GM23338 (cell line): ENCODE measurements around the gene SEC14L6. TPM values are rescaled to one million over a fixed set of nuclear protein-coding genes. Genes with fewer than 3 reads are reported as not detected.

Source experiments
- ATAC-seq: fragments of 200-7000 bp; cut with Tn5 transposase; 3 replicates; pipeline ENCODE4 v1.9.1; 2020
- DNase-seq: peaks from one replicate; pipeline ENCODE4 v3.0.0-alpha.2; 2015; ENCODE audit warnings: low spot score
- H2AFZ ChIP-seq: fragments of 200-600 bp; sonication (generic); 2 replicates; pipeline ENCODE4 v1.8.0; 2016; ENCODE audit warnings: antibody characterized with exemption, mild to moderate bottlenecking, moderate library complexity
- H3F3A ChIP-seq: fragments of 200-600 bp; sonication (generic); replicated peaks from 2 replicates; pipeline ENCODE4 v1.8.0; 2017; ENCODE audit warnings: antibody characterized with exemption, mixed run types, low read depth
- H3K27ac ChIP-seq: fragments of 200-600 bp; sonication (generic); 2 replicates; pipeline ENCODE4 v1.6.1; 2016; ENCODE audit warnings: low read depth
- H3K27me3 ChIP-seq: fragments of 200-600 bp; sonication (generic); 2 replicates; pipeline ENCODE4 v1.8.0; 2016; ENCODE audit warnings: mild to moderate bottlenecking, mixed run types, moderate library complexity; ENCODE audit not compliant: insufficient read depth
- H3K36me3 ChIP-seq: fragments of 200-600 bp; sonication (generic); 2 replicates; pipeline ENCODE4 v1.8.0; 2016; ENCODE audit warnings: mild to moderate bottlenecking; ENCODE audit not compliant: insufficient read depth
- H3K4me1 ChIP-seq: fragments of 200-600 bp; sonication (generic); 2 replicates; pipeline ENCODE4 v1.8.0; 2016; ENCODE audit warnings: mild to moderate bottlenecking, moderate library complexity; ENCODE audit not compliant: insufficient read depth
- H3K4me2 ChIP-seq: fragments of 200-600 bp; sonication (generic); 2 replicates; pipeline ENCODE4 v1.7.1; 2017; ENCODE audit warnings: mixed run types
- H3K4me3 ChIP-seq: fragments of 200-600 bp; sonication (generic); 2 replicates; pipeline ENCODE4 v1.6.1; 2016; ENCODE audit warnings: mixed run types
- H3K79me2 ChIP-seq: fragments of 200-600 bp; sonication (generic); replicated peaks from 2 replicates; pipeline ENCODE4 v1.8.0; 2017; ENCODE audit warnings: mild to moderate bottlenecking; ENCODE audit not compliant: insufficient read depth
- H3K9me2 ChIP-seq: fragments of 200-600 bp; sonication (generic); 2 replicates; pipeline ENCODE4 v1.8.0; 2017; ENCODE audit not compliant: insufficient read depth
- H4K20me1 ChIP-seq: fragments of 200-600 bp; sonication (generic); replicated peaks from 2 replicates; pipeline ENCODE4 v1.8.0; 2017; ENCODE audit warnings: mild to moderate bottlenecking; ENCODE audit not compliant: insufficient read depth
- H3K27ac Mint-ChIP-seq: 2 replicates; pipeline ENCODE4 v1.8.0; 2020; ENCODE audit warnings: inconsistent platforms, mild to moderate bottlenecking, moderate library complexity, mixed read lengths
- H3K27me3 Mint-ChIP-seq: 3 replicates; pipeline ENCODE4 v1.8.0; 2022; ENCODE audit warnings: low read depth, mild to moderate bottlenecking, moderate library complexity, mixed read lengths, inconsistent platforms; ENCODE audit not compliant: insufficient read depth, poor library complexity
- H3K36me3 Mint-ChIP-seq: 3 replicates; pipeline ENCODE4 v1.8.0; 2021; ENCODE audit warnings: low read depth, mild to moderate bottlenecking, inconsistent platforms, moderate library complexity, mixed read lengths
- H3K4me1 Mint-ChIP-seq: 3 replicates; pipeline ENCODE4 v1.8.0; 2020; ENCODE audit warnings: mild to moderate bottlenecking, inconsistent platforms, mixed read lengths
- H3K4me3 Mint-ChIP-seq: 3 replicates; pipeline ENCODE4 v1.8.0; 2021; ENCODE audit warnings: moderate library complexity, mild to moderate bottlenecking, inconsistent platforms, mixed read lengths
- H3K9me3 Mint-ChIP-seq: 3 replicates; pipeline ENCODE4 v1.8.0; 2020; ENCODE audit warnings: moderate library complexity, mild to moderate bottlenecking, inconsistent platforms, mixed read lengths
- CREB1 ChIP-seq: fragments of 250-450 bp; sonication (Bioruptor Pico); IDR thresholded peaks from 2 replicates; pipeline ENCODE4 v1.5.0; 2020; ENCODE audit warnings: low read depth, mild to moderate bottlenecking, moderate library complexity
- CTCF ChIP-seq, 2 experiments: fragments of 200-600 bp in 1 of 2; sonication (generic) in 1 of 2; conservative IDR thresholded peaks; 2 replicates each; pipeline versions ENCODE4 v1.5.1 to v1.6.1; 2016 to 2017; ENCODE audit warnings: antibody characterized with exemption in 2 of 2, low read depth in 2 of 2, mild to moderate bottlenecking in 2 of 2, moderate library complexity in 1 of 2
- EZH2phosphoT487 ChIP-seq: fragments of 200-600 bp; sonication (generic); IDR thresholded peaks from one replicate; pipeline ENCODE4 v1.8.1; 2018; ENCODE audit warnings: antibody characterized with exemption; ENCODE audit not compliant: unreplicated experiment
- POLR2AphosphoS5 ChIP-seq: IDR thresholded peaks from 2 replicates; pipeline ENCODE4 v1.6.1; 2016; ENCODE audit warnings: antibody characterized with exemption, low read depth
- STAT1 ChIP-seq: IDR thresholded peaks from one replicate; pipeline ENCODE4 v1.6.1; 2016; ENCODE audit warnings: antibody characterized with exemption; ENCODE audit not compliant: unreplicated experiment
- ZNF114 ChIP-seq: fragments of 250-450 bp; sonication (Bioruptor Pico); IDR thresholded peaks from 2 replicates; pipeline ENCODE4 v1.5.0; 2020; ENCODE audit warnings: mild to moderate bottlenecking, moderate library complexity
- ZNF331 ChIP-seq: fragments of 250-450 bp; sonication (Bioruptor Pico); IDR thresholded peaks from 2 replicates; pipeline ENCODE4 v1.5.0; 2020; ENCODE audit warnings: low read depth, mild to moderate bottlenecking, moderate library complexity
- polyA plus RNA-seq: library from polyadenylated mRNA; unstranded; fragments of >200 nt; fragmentation: Nextera tagmentation; extraction: Ambion mirVana; gene quantifications from 2 replicates; pipeline ENCODE4 v1.2.1, GENCODE V29; 2016
- total RNA-seq: library from RNA; depleted of rRNA; stranded (reverse); fragments of >200 nt; shearing (Covaris generic); gene quantifications from 2 replicates; pipeline ENCODE4 v1.2.3, GENCODE V29; 2014

SEC14L6 gene
- total and polyA plus RNA-seq, 2 experiments from 2014 or later = 0.84 to 2.1 TPM

GRCh38 chr22:30495041-30495784, 51.3 kb downstream of the SEC14L6 start:
- Mint-ChIP-seq H3K27me3 (peaks cover 7% of the 10 kb centered on the region), H3K27ac (no peak overlapping the region; the same call in 1 of the 2 replicates), H3K9me3 (no peaks in the 10 kb centered on the region), H3K36me3 (no peaks in the 10 kb centered on the region), H3K4me1 (peaks cover 5% of the 10 kb centered on the region; the same call in 2 of the 3 replicates), H3K4me3 (no peak overlapping the region)
- Histone ChIP-seq H3K4me1 (no peaks in the 10 kb centered on the region), H3K79me2 (no peaks in the 10 kb centered on the region), H3K27me3 (no peaks in the 10 kb centered on the region), H3K9me2 (no peaks in the 10 kb centered on the region), H3K36me3 (no peaks in the 10 kb centered on the region), H3K4me3 (no peak overlapping the region), H4K20me1 (no peaks in the 10 kb centered on the region), H3K4me2 (no peak overlapping the region), H3K27ac (no peak overlapping the region), H3F3A (no peaks in the 10 kb centered on the region), H2AFZ (no peak overlapping the region)
- TF ChIP-seq CREB1 (CRISPR knock-in tag) (no peak), POLR2AphosphoS5 (no peak)
- ATAC-seq (no peak), DNase-seq (no peak)

DNA sequence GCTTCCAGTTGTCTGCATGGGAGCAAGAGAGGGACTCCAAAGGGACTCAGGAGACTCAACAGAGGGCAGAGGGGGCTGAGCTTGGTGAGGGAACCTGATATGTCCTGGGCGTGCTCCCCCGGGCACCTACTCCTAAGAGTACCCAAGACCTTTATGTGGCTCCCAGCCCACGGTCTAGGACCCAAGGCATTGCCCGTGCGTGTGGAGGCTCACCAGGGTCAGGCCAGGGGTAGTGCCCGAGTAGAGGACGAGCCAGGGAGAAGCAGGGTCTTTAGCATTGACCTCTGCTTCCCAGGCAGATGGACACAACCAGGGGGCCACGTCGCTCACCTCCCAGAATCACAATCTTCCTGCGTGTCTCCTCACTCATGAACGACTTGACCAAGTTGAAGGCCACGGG, 54.4 kb downstream of the SEC14L6 start:
- no peak for ATAC-seq
- no peaks in the 10 kb centered on the region for H4K20me1 ChIP-seq

DNA sequence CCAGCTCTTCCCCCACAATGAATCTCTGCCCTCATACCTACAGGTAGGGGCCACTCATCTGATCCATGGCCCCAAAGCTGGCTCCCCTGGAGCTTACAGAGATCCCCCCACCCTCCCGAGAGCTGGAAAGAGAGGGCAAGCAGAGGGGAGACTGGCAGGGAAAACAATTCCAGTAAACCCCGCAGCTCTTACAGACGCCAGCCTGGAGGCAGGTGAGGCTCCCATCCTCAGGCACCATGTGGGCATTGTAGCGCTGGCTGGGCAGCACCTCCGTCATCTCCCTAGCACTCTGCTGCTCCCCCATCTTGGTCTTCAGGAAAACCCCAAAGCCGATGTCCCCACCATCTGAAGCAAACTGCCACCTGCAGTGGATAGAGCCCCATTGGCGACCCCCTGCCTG, 55.2 kb downstream of the SEC14L6 start:
- no peaks in the 10 kb centered on the region for H3K36me3 Mint-ChIP-seq
- Histone ChIP-seq H4K20me1 (no peaks in the 10 kb centered on the region), H3F3A (no peaks in the 10 kb centered on the region), H3K4me3 (no peak overlapping the region), H3K4me1 (no peaks in the 10 kb centered on the region), H3K79me2 (no peaks in the 10 kb centered on the region), H3K36me3 (no peaks in the 10 kb centered on the region), H3K27me3 (no peaks in the 10 kb centered on the region), H2AFZ (no peak overlapping the region), H3K4me2 (no peak overlapping the region), H3K9me2 (no peaks in the 10 kb centered on the region), H3K27ac (no peak overlapping the region)
- ATAC-seq (no peak), DNase-seq (no peak)
- H3K4me1 Mint-ChIP-seq = peaks cover 7% of the 10 kb centered on the region; the same call in 2 of the 3 replicates
- H3K9me3 Mint-ChIP-seq = no peaks in the 10 kb centered on the region
- H3K4me3 Mint-ChIP-seq = no peak overlapping the region
- H3K27me3 Mint-ChIP-seq = peaks cover 7% of the 10 kb centered on the region
- H3K27ac Mint-ChIP-seq = no peak overlapping the region
- TF ChIP-seq CTCF (conservative IDR thresholded peaks at IDR 0.05; ENCODE audit: low read depth in 2 of 2) (no peak), CREB1 (CRISPR knock-in tag) (no peak), EZH2phosphoT487 (no peak), ZNF114 (CRISPR knock-in tag) (no peak), STAT1 (no peak), ZNF331 (no peak), POLR2AphosphoS5 (no peak)

More for the DNA sequence above, 54.4 kb downstream of the SEC14L6 start:
- Histone ChIP-seq H3K27me3 (no peaks in the 10 kb centered on the region), H3K4me2 (no peak overlapping the region), H3K4me1 (no peaks in the 10 kb centered on the region), H3K4me3 (no peak overlapping the region), H3F3A (no peaks in the 10 kb centered on the region), H3K9me2 (no peaks in the 10 kb centered on the region), H3K79me2 (no peaks in the 10 kb centered on the region), H3K27ac (no peak overlapping the region), H2AFZ (no peak overlapping the region), H3K36me3 (no peaks in the 10 kb centered on the region)
- Mint-ChIP-seq H3K4me1 (peaks cover 7% of the 10 kb centered on the region; the same call in 2 of the 3 replicates), H3K27ac (no peak overlapping the region), H3K27me3 (peaks cover 8% of the 10 kb centered on the region), H3K4me3 (no peak overlapping the region), H3K36me3 (no peaks in the 10 kb centered on the region), H3K9me3 (no peaks in the 10 kb centered on the region)
- no peak for DNase-seq
- TF ChIP-seq STAT1 = no peak
- TF ChIP-seq CTCF (conservative IDR thresholded peaks at IDR 0.05; ENCODE audit: low read depth in 2 of 2) = no peak
- TF ChIP-seq ZNF331 = no peak
